ENCODE measurements around the gene RASD1. TPM values are rescaled to one million over a fixed set of nuclear protein-coding genes. Genes with fewer than 3 reads are reported as not detected.

The RASD1 gene
- total RNA-seq, 1 donor from 2014 or later: 0.26 TPM

GRCh38 chr17:17445925-17446665 lies 50.1 kb downstream of the RASD1 start:
- H3K4me3 ChIP-seq (ENCODE audit: low read depth, low read length): no peak overlapping the region
- TF ChIP-seq, protein P1, sequence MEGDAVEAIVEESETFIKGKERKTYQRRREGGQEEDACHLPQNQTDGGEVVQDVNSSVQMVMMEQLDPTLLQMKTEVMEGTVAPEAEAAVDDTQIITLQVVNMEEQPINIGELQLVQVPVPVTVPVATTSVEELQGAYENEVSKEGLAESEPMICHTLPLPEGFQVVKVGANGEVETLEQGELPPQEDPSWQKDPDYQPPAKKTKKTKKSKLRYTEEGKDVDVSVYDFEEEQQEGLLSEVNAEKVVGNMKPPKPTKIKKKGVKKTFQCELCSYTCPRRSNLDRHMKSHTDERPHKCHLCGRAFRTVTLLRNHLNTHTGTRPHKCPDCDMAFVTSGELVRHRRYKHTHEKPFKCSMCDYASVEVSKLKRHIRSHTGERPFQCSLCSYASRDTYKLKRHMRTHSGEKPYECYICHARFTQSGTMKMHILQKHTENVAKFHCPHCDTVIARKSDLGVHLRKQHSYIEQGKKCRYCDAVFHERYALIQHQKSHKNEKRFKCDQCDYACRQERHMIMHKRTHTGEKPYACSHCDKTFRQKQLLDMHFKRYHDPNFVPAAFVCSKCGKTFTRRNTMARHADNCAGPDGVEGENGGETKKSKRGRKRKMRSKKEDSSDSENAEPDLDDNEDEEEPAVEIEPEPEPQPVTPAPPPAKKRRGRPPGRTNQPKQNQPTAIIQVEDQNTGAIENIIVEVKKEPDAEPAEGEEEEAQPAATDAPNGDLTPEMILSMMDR (IDR thresholded peaks at IDR 0.05; ENCODE audit: insufficient read depth, low read length, severe bottlenecking): no peak
- FAIRE-seq: no peak

DNA sequence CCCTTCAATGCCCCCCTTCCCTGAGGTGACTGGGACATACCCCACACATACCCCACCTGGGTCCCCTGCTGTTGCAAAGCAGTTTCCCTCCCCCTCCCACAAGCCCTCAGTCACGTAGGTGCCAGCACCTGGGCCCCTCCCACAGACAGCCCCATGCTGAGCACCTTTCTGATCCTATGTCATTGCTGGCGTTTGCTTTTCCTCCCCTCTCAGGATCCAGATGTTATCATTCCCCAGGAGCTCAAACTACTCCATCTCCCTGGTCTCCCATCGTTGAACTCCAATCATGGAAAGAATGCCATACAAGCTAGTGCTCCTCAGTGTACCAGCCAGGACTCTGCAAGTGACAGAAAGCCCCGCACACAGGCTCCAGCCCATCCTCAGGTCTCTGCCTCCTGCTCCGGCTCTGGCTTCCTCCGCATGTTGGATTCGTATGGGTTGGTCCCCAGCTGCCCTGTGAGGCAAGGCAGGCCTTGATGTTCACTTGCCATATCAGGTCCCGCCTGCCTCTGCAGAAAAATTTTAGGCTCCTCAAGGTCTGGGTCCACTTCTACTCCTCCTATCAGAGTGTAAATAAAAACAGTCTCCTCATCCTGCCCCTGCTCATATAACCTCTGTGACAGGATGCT lies 50.8 kb downstream of the RASD1 start:
- peaks cover 2% of the 10 kb centered on the region for H3K27me3 ChIP-seq (ENCODE audit: control insufficient read depth, insufficient read depth, low read length)
- DNase-seq (ENCODE audit: low read depth): no peak
- H3K4me3 ChIP-seq (ENCODE audit: low read depth, low read length): no peak overlapping the region
- no peaks in the 10 kb centered on the region for H3K36me3 ChIP-seq (ENCODE audit: control insufficient read depth, insufficient read depth, low read length)
- TF ChIP-seq, protein P1 (IDR thresholded peaks at IDR 0.05; ENCODE audit: insufficient read depth, low read length, severe bottlenecking): no peak
- no peak for FAIRE-seq

More at GRCh38 chr17:17445925-17446665, 50.1 kb downstream of the RASD1 start:
- peak; percentile 87 for DNase-seq (ENCODE audit: low read depth)
- Histone ChIP-seq H3K27me3 (ENCODE audit: control insufficient read depth, insufficient read depth, low read length) (peaks cover 4% of the 10 kb centered on the region), H3K36me3 (ENCODE audit: control insufficient read depth, insufficient read depth, low read length) (no peaks in the 10 kb centered on the region)

Other genes starting within 250 kb of the RASD1 start
- gene COPS3, start 215.1 kb downstream of the RASD1 start, total RNA-seq: 68.6 and 87.4 TPM in 2 replicates
- gene NT5M, start 193.0 kb downstream of the RASD1 start, total RNA-seq: 0.79 and 1.0 TPM in 2 replicates
- 7.2 and 8.4 TPM in 2 replicates for gene MED9, start 19.4 kb downstream of the RASD1 start, total RNA-seq
- 23.4 and 35.1 TPM in 2 replicates for gene PEMT, start 95.3 kb upstream of the RASD1 start, total RNA-seq
- gene RAI1, start 185.1 kb upstream of the RASD1 start, total RNA-seq: 7.4 and 8.8 TPM in 2 replicates